MM.1S (cell line): ENCODE data around the gene PPP1CC.

ENCODE experiments used
- EZH2 ChIP-seq: fragments of 300-600 bp; sonication (generic); optimal IDR thresholded peaks from 2 replicates; pipeline ENCODE3; 2017; ENCODE audit warnings: low read depth, mild to moderate bottlenecking, antibody characterized with exemption, low read length, mixed read lengths
- EZH2phosphoT487 ChIP-seq: fragments of 300-600 bp; sonication (generic); IDR thresholded peaks from 2 replicates; pipeline ENCODE4 v1.6.1; 2018; ENCODE audit warnings: antibody characterized with exemption, low read length
- TF ChIP-seq, protein P1 (sequence below): fragments of 300-600 bp; sonication (generic); IDR thresholded peaks from 2 replicates; pipeline ENCODE4 v1.5.1; 2016; ENCODE audit warnings: antibody characterized with exemption, low read length, mixed read lengths

DNA sequence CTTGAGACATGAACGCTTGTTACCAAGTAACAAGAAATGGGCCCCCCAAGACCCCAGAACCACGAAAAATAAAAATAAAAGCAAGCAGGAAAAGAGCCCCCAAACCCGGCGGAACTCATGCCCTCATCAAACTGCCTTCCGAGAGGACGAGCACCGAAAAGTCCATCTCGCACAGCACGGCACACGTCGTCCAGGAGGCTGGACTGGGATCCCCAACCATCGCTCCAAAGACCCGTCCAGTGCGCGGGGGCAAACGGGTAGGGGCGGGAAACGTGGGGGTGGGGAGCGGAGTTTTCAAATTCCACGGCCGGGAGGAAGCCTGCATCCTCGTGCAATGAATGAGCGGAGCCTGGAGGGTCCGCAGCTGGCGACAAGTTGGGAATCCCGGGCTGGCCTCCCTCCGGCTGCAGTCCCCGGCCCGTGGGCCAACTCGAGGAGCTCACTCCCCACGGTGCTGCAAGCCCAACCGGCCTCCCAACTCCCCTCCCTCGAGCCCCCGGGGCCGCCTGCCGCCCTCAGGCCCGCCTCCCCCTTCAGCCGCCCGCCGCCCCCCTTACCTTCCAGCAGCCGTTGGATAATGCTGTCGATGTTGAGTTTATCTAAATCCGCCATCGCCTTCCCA lies 484 bp downstream of the PPP1CC start:
- TF ChIP-seq EZH2phosphoT487 = no peak
- TF ChIP-seq, protein P1, sequence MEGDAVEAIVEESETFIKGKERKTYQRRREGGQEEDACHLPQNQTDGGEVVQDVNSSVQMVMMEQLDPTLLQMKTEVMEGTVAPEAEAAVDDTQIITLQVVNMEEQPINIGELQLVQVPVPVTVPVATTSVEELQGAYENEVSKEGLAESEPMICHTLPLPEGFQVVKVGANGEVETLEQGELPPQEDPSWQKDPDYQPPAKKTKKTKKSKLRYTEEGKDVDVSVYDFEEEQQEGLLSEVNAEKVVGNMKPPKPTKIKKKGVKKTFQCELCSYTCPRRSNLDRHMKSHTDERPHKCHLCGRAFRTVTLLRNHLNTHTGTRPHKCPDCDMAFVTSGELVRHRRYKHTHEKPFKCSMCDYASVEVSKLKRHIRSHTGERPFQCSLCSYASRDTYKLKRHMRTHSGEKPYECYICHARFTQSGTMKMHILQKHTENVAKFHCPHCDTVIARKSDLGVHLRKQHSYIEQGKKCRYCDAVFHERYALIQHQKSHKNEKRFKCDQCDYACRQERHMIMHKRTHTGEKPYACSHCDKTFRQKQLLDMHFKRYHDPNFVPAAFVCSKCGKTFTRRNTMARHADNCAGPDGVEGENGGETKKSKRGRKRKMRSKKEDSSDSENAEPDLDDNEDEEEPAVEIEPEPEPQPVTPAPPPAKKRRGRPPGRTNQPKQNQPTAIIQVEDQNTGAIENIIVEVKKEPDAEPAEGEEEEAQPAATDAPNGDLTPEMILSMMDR = no peak
- TF ChIP-seq EZH2 = no peak
